Measurements from ENCODE around the gene CAMK2N1.
"Not testable (repeated sequence)": the region's sequence is repeated elsewhere in the genome, so short reads cannot be mapped to it uniquely, and the experiment has no call there.

Gene CAMK2N1

GRCh38 chr1:20505488-20505887, 19.5 kb upstream of the CAMK2N1 start:
- Mint-ChIP-seq H3K27me3 (no peaks in the 10 kb centered on the region), H3K27ac (no peak overlapping the region), H3K9me3 (no peaks in the 10 kb centered on the region), H3K4me3 (no peak overlapping the region), H3K4me1 (ENCODE audit: low read depth) (peaks cover 28% of the 10 kb centered on the region), H3K36me3 (ENCODE audit: low read depth) (peaks cover 14% of the 10 kb centered on the region)

- no peaks in the 10 kb centered on the region for H3K9me3 Mint-ChIP-seq
- peaks cover 16% of the 10 kb centered on the region for H3K4me1 Mint-ChIP-seq (ENCODE audit: low read depth)
- H3K27ac Mint-ChIP-seq = no peak overlapping the region
- H3K4me3 Mint-ChIP-seq = no peak overlapping the region
- no peaks in the 10 kb centered on the region for H3K27me3 Mint-ChIP-seq
- peaks cover 25% of the 10 kb centered on the region for H3K36me3 Mint-ChIP-seq (ENCODE audit: low read depth)
Observed at GRCh38 chr1:20500716-20501115, 14.7 kb upstream of the CAMK2N1 start.

- Mint-ChIP-seq H3K27ac (no peak overlapping the region), H3K36me3 (ENCODE audit: low read depth) (peaks cover 25% of the 10 kb centered on the region), H3K4me1 (ENCODE audit: low read depth) (peaks cover 7% of the 10 kb centered on the region), H3K9me3 (no peaks in the 10 kb centered on the region), H3K4me3 (no peak overlapping the region), H3K27me3 (no peaks in the 10 kb centered on the region)
Observed at GRCh38 chr1:20499718-20500117, 13.7 kb upstream of the CAMK2N1 start.

GRCh38 chr1:20499105-20499504, 13.1 kb upstream of the CAMK2N1 start:
- Mint-ChIP-seq H3K27ac (no peak overlapping the region), H3K27me3 (no peaks in the 10 kb centered on the region), H3K4me1 (ENCODE audit: low read depth) (peaks cover 2% of the 10 kb centered on the region), H3K9me3 (no peaks in the 10 kb centered on the region), H3K36me3 (ENCODE audit: low read depth) (peaks cover 22% of the 10 kb centered on the region), H3K4me3 (no peak overlapping the region)

GRCh38 chr1:20498116-20498515, 12.1 kb upstream of the CAMK2N1 start:
- Mint-ChIP-seq H3K9me3 (no peaks in the 10 kb centered on the region), H3K4me3 (no peak overlapping the region), H3K27me3 (peaks cover 1% of the 10 kb centered on the region), H3K36me3 (ENCODE audit: low read depth) (peaks cover 20% of the 10 kb centered on the region), H3K27ac (no peak overlapping the region), H3K4me1 (ENCODE audit: low read depth) (no peaks in the 10 kb centered on the region)

GRCh38 chr1:20497506-20497905, 11.5 kb upstream of the CAMK2N1 start:
- Mint-ChIP-seq H3K36me3 (ENCODE audit: low read depth) (peaks cover 20% of the 10 kb centered on the region), H3K27me3 (peaks cover 4% of the 10 kb centered on the region), H3K27ac (no peak overlapping the region), H3K4me3 (no peak overlapping the region), H3K9me3 (no peaks in the 10 kb centered on the region), H3K4me1 (ENCODE audit: low read depth) (no peaks in the 10 kb centered on the region)

GRCh38 chr1:20496725-20497383, 10.8 kb upstream of the CAMK2N1 start:
- not testable (repeated sequence) for H3K4me3 Mint-ChIP-seq; H3K27me3 Mint-ChIP-seq; H3K4me1 Mint-ChIP-seq (ENCODE audit: low read depth); H3K9me3 Mint-ChIP-seq
- peak overlapping the region; percentile 0 for H3K27ac Mint-ChIP-seq
- H3K36me3 Mint-ChIP-seq (ENCODE audit: low read depth) = peaks cover 20% of the 10 kb centered on the region

GRCh38 chr1:20496241-20496661, 10.2 kb upstream of the CAMK2N1 start:
- Mint-ChIP-seq H3K9me3 (no peaks in the 10 kb centered on the region), H3K36me3 (ENCODE audit: low read depth) (peaks cover 17% of the 10 kb centered on the region), H3K27ac (peak overlapping the region; percentile 0), H3K4me1 (ENCODE audit: low read depth) (no peaks in the 10 kb centered on the region), H3K27me3 (peaks cover 4% of the 10 kb centered on the region), H3K4me3 (no peak overlapping the region)

GRCh38 chr1:20495661-20496060, 9.7 kb upstream of the CAMK2N1 start:
- H3K36me3 Mint-ChIP-seq (ENCODE audit: low read depth) = peaks cover 13% of the 10 kb centered on the region
- H3K4me1 Mint-ChIP-seq (ENCODE audit: low read depth) = no peaks in the 10 kb centered on the region
- H3K27ac Mint-ChIP-seq = no peak overlapping the region
- peaks cover 4% of the 10 kb centered on the region for H3K27me3 Mint-ChIP-seq
- no peak overlapping the region for H3K4me3 Mint-ChIP-seq
- H3K9me3 Mint-ChIP-seq = no peaks in the 10 kb centered on the region

GRCh38 chr1:20494609-20495311, 8.8 kb upstream of the CAMK2N1 start:
- H3K36me3 Mint-ChIP-seq (ENCODE audit: low read depth) = peaks cover 6% of the 10 kb centered on the region
- no peaks in the 10 kb centered on the region for H3K9me3 Mint-ChIP-seq
- no peak overlapping the region for H3K27ac Mint-ChIP-seq
- peaks cover 7% of the 10 kb centered on the region for H3K27me3 Mint-ChIP-seq
- no peaks in the 10 kb centered on the region for H3K4me1 Mint-ChIP-seq (ENCODE audit: low read depth)
- no peak overlapping the region for H3K4me3 Mint-ChIP-seq

- H3K27me3 Mint-ChIP-seq = peaks cover 14% of the 10 kb centered on the region
- no peaks in the 10 kb centered on the region for H3K9me3 Mint-ChIP-seq
- H3K36me3 Mint-ChIP-seq (ENCODE audit: low read depth) = peaks cover 2% of the 10 kb centered on the region
- H3K4me1 Mint-ChIP-seq (ENCODE audit: low read depth) = no peaks in the 10 kb centered on the region
- no peak overlapping the region for H3K4me3 Mint-ChIP-seq
- no peak overlapping the region for H3K27ac Mint-ChIP-seq
Observed at GRCh38 chr1:20493839-20494608, 8.0 kb upstream of the CAMK2N1 start.

GRCh38 chr1:20493309-20493708, 7.3 kb upstream of the CAMK2N1 start:
- H3K9me3 Mint-ChIP-seq = no peaks in the 10 kb centered on the region
- no peaks in the 10 kb centered on the region for H3K36me3 Mint-ChIP-seq (ENCODE audit: low read depth)
- H3K4me1 Mint-ChIP-seq (ENCODE audit: low read depth) = no peaks in the 10 kb centered on the region
- peaks cover 21% of the 10 kb centered on the region for H3K27me3 Mint-ChIP-seq
- H3K4me3 Mint-ChIP-seq = no peak overlapping the region
- no peak overlapping the region for H3K27ac Mint-ChIP-seq

GRCh38 chr1:20492751-20493150, 6.7 kb upstream of the CAMK2N1 start:
- no peak overlapping the region for H3K4me3 Mint-ChIP-seq
- H3K4me1 Mint-ChIP-seq (ENCODE audit: low read depth) = no peaks in the 10 kb centered on the region
- peaks cover 27% of the 10 kb centered on the region for H3K27me3 Mint-ChIP-seq
- H3K9me3 Mint-ChIP-seq = no peaks in the 10 kb centered on the region
- no peaks in the 10 kb centered on the region for H3K36me3 Mint-ChIP-seq (ENCODE audit: low read depth)
- no peak overlapping the region for H3K27ac Mint-ChIP-seq

GRCh38 chr1:20491866-20492265, 5.9 kb upstream of the CAMK2N1 start:
- Mint-ChIP-seq H3K27me3 (peaks cover 36% of the 10 kb centered on the region), H3K9me3 (no peaks in the 10 kb centered on the region), H3K27ac (no peak overlapping the region), H3K36me3 (ENCODE audit: low read depth) (no peaks in the 10 kb centered on the region), H3K4me3 (no peak overlapping the region), H3K4me1 (ENCODE audit: low read depth) (no peaks in the 10 kb centered on the region)

- Mint-ChIP-seq H3K9me3 (no peaks in the 10 kb centered on the region), H3K36me3 (ENCODE audit: low read depth) (no peaks in the 10 kb centered on the region), H3K4me1 (ENCODE audit: low read depth) (no peaks in the 10 kb centered on the region), H3K27me3 (peaks cover 36% of the 10 kb centered on the region), H3K4me3 (no peak overlapping the region), H3K27ac (no peak overlapping the region)
Observed at GRCh38 chr1:20491178-20491577, 5.2 kb upstream of the CAMK2N1 start.

Data from stimulated activated naive CD8-positive, alpha-beta T cell treated with anti-CD3 and anti-CD28 coated beads, Interleukin-15, Interleukin-2, amounts not matched to agents 100 ng/mL and 50 ng/mL, for 24 hours (primary cell).